ENCODE measurements around the gene KDM3B. TPM values are rescaled to one million over a fixed set of nuclear protein-coding genes. Genes with fewer than 3 reads are reported as not detected.

Gene KDM3B
- total RNA-seq, 5 donors from 2014 or later (not counting 1 experiment from before 2014, with no cell fraction given), result 72.9 to 78.3 (median 76.0) TPM

DNA sequence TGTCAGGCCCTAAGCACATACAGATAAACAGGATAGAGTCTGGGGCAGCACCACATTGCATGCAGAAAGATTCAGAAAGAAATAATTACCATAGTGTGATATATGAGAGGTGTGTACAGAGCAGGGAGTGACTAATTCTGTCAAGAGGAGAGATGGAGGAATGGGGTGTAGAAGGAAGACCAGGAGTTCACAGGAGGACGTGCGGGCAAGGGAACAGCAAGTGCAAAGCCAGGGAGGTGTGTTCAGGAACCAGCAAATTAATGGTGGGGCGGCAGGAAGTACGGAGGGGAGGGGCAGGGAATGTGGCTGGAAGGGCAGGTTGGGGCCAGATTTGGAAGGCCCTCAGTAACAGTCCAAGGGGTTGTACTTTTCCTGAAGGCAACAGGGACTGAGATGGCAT is 130.2 kb downstream of the KDM3B start:
- DNase-seq (no peak), ATAC-seq (replicated peaks in 1 of 4) (no peak)
- H3K4me1 Mint-ChIP-seq, result no peaks in the 10 kb centered on the region
- Histone ChIP-seq H3K4me1 (ENCODE audit: control insufficient read depth in 1 of 2, extremely low read depth in 1 of 2, insufficient read depth in 2 of 2, low read length in 2 of 2) (no peaks in the 10 kb centered on the region), H3K27me3 (replicated peaks in 1 of 2; ENCODE audit: control insufficient read depth in 2 of 2, extremely low read depth in 1 of 2, insufficient read depth in 2 of 2, low read length in 1 of 2) (peaks cover 0 to 17% of the 10 kb centered on the region in 2 experiments), H3K36me3 (ENCODE audit: control insufficient read depth in 2 of 2, extremely low read depth in 1 of 2, insufficient read depth in 1 of 2, low read length in 1 of 2) (no peaks in the 10 kb centered on the region), H3K27ac (ENCODE audit: low read length) (no peak overlapping the region), H3K9me3 (no peaks in the 10 kb centered on the region), H3K4me3 (ENCODE audit: control insufficient read depth in 1 of 2, extremely low read depth in 1 of 2, low read length in 1 of 2) (no peak overlapping the region)
- H3K4me3 Mint-ChIP-seq, result no peak overlapping the region
- H3K9me3 Mint-ChIP-seq, result no peaks in the 10 kb centered on the region
- 70% methylated on average over 4 of the region's 4 CpGs for WGBS (ENCODE audit: insufficient coverage)
- H3K27ac Mint-ChIP-seq, result no peak overlapping the region
- peaks cover 0 to 5% of the 10 kb centered on the region in 2 donors for H3K27me3 Mint-ChIP-seq
- POLR2A ChIA-PET, result no interaction called here
- CTCF ChIA-PET, result no interaction called here
- H3K36me3 Mint-ChIP-seq, result no peaks in the 10 kb centered on the region

Other genes starting within 250 kb of the KDM3B start
- not detected for gene NME5, start 213.3 kb upstream of the KDM3B start, total RNA-seq
- 10 to 100 TPM; 29.5 to 79.5 (median 72.2) TPM for gene BRD8, start 174.1 kb upstream of the KDM3B start, total RNA-seq
- under 1 TPM; 0.32 to 0.67 (median 0.56) TPM for gene KIF20A, start 173.6 kb upstream of the KDM3B start, total RNA-seq
- gene CDC23, start 139.4 kb upstream of the KDM3B start, total RNA-seq, result 10 to 100 TPM; 14.8 to 31.0 (median 23.8) TPM
- gene GFRA3, start 78.1 kb upstream of the KDM3B start, total RNA-seq, result not detected
- under 1 TPM in 1 of 5 donors, not detected in 4; 0.23 TPM for gene CDC25C, start 20.9 kb upstream of the KDM3B start, total RNA-seq
- 10 to 100 TPM; 22.2 to 58.3 (median 25.5) TPM for gene FAM53C, start 14.4 kb upstream of the KDM3B start, total RNA-seq
- under 1 TPM; 0.18 to 0.61 (median 0.42) TPM for gene REEP2, start 86.4 kb downstream of the KDM3B start, total RNA-seq
- 10 to 100 TPM in 1 of 5 donors, 1 to 10 TPM in 4; 6.8 to 13.8 (median 8.0) TPM for gene EGR1, start 112.8 kb downstream of the KDM3B start, total RNA-seq
- 100 to 1,000 TPM in 1 of 5 donors, 10 to 100 TPM in 4; 40.1 to 115 (median 43.2) TPM for gene ETF1, start 190.6 kb downstream of the KDM3B start, total RNA-seq
- gene HSPA9, start 222.7 kb downstream of the KDM3B start, total RNA-seq, result 100 to 1,000 TPM; 148 to 299 (median 162) TPM

Data from T-cell (primary cell).